NCI-H524 treated with DMSO at 0.1 percent for 48 hours (cell line): ENCODE data around the gene TNS2.
"Not testable (repeated sequence)": the region's sequence is repeated elsewhere in the genome, so short reads cannot be mapped to it uniquely, and the experiment has no call there.

ENCODE experiments used
- DNase-seq: peaks from one replicate; lab custom pipeline; 2025; lab: John Stamatoyannopoulos, UW

Gene TNS2

GRCh38 chr12:53069621-53070410 lies 20.0 kb downstream of the TNS2 start:
- no peak for DNase-seq

- no peak for DNase-seq
Observed at GRCh38 chr12:53070877-53071492, 21.1 kb downstream of the TNS2 start.

GRCh38 chr12:53071591-53072551 lies 22.0 kb downstream of the TNS2 start:
- DNase-seq = no peak

GRCh38 chr12:53073881-53074280 lies 24.0 kb downstream of the TNS2 start:
- no peak for DNase-seq

GRCh38 chr12:53074283-53074998 lies 24.6 kb downstream of the TNS2 start:
- no peak for DNase-seq

GRCh38 chr12:53074999-53075370 lies 25.1 kb downstream of the TNS2 start:
- no peak for DNase-seq

- no peak for DNase-seq
Observed at GRCh38 chr12:53076461-53076860, 26.6 kb downstream of the TNS2 start.

- DNase-seq = no peak
Observed at GRCh38 chr12:53077030-53077429, 27.2 kb downstream of the TNS2 start.

GRCh38 chr12:53078425-53079225 lies 28.8 kb downstream of the TNS2 start:
- no peak for DNase-seq

GRCh38 chr12:53079226-53080117 lies 29.6 kb downstream of the TNS2 start, which contains the start of gene SPRYD3:
Gene SPRYD3, minus strand, starts transcription at chr12:53079390. Its CDS starts 57 bp downstream, at chr12:53079333.
- DNase-seq = peak; percentile 85

- DNase-seq = no peak
Observed at GRCh38 chr12:53082637-53083175, 32.8 kb downstream of the TNS2 start.

GRCh38 chr12:53086361-53086760 lies 36.5 kb downstream of the TNS2 start:
- no peak for DNase-seq

GRCh38 chr12:53090105-53090504 lies 40.2 kb downstream of the TNS2 start:
- no peak for DNase-seq

- no peak for DNase-seq
Observed at GRCh38 chr12:53090554-53090953, 40.7 kb downstream of the TNS2 start.

- no peak for DNase-seq
Observed at GRCh38 chr12:53091756-53092155, 41.9 kb downstream of the TNS2 start.

GRCh38 chr12:53093777-53094393 lies 44.0 kb downstream of the TNS2 start:
- no peak for DNase-seq

GRCh38 chr12:53094394-53094787 lies 44.5 kb downstream of the TNS2 start:
- no peak for DNase-seq

- not testable (repeated sequence) for DNase-seq
Observed at GRCh38 chr12:53094796-53095595, 45.1 kb downstream of the TNS2 start.
